Hepatocyte (in vitro differentiated cells): ENCODE measurements around the gene RIPOR1.

Experiments used
- CTCF ChIP-seq: fragments of 200-600 bp; sonication (generic); IDR thresholded peaks from 2 replicates; pipeline ENCODE4 v1.5.1; 2016; ENCODE audit warnings: antibody characterized with exemption, mild to moderate bottlenecking; ENCODE audit not compliant: poor library complexity
- EZH2phosphoT487 ChIP-seq: fragments of 200-600 bp; sonication (generic); IDR thresholded peaks from one replicate; pipeline ENCODE4 v1.6.1; 2018; ENCODE audit warnings: antibody characterized with exemption, mild to moderate bottlenecking, low read depth, moderate library complexity; ENCODE audit not compliant: unreplicated experiment, severe bottlenecking

GRCh38 chr16:67535201-67535600 lies 6.6 kb downstream of the RIPOR1 start:
- TF ChIP-seq CTCF (no peak), EZH2phosphoT487 (no peak)
